Peyer's patch (tissue), 4 donors: ENCODE results near the gene NFIL3. TPM values are rescaled to one million over a fixed set of nuclear protein-coding genes. Genes with fewer than 3 reads are reported as not detected.
A peak's percentile ranks its signal among the peaks of the same experiment; 100 is the strongest.

Experiments used
- DNase-seq, 3 donors: peaks; one replicate each; pipeline ENCODE4 v3.0.0-alpha.2; 2017 to 2019
- H3K27ac ChIP-seq, 4 donors: fragments of 200-600 bp; sonication (generic); one replicate each; pipeline ENCODE4 v1.5.1; 2016 to 2019
- H3K27me3 ChIP-seq, 2 donors: fragments of 200-600 bp; sonication (generic); one replicate each; pipeline ENCODE4 v1.5.1; 2019
- H3K36me3 ChIP-seq, 3 donors: fragments of 200-600 bp; sonication (generic); one replicate each; pipeline ENCODE4 v1.5.1; 2016 to 2019
- H3K4me1 ChIP-seq, 4 donors: fragments of 200-600 bp; sonication (generic); one replicate each; pipeline ENCODE4 v1.5.1; 2016 to 2019
- H3K4me3 ChIP-seq, 4 donors: fragments of 200-600 bp; sonication (generic); 1 replicate in 3 of 4; 2 replicates in 1 of 4; pipeline ENCODE4 v1.5.1; 2016 to 2019; ENCODE audit warnings: mild to moderate bottlenecking in 1 of 4
- H3K9me3 ChIP-seq, 4 donors: fragments of 200-600 bp; sonication (generic); one replicate each; pipeline ENCODE4 v1.5.1; 2016 to 2019; ENCODE audit warnings: mild to moderate bottlenecking in 1 of 4
- CTCF ChIP-seq, 6 experiments: fragments of 450-650 bp in 4 of 6; fragments of 200-600 bp in 2 of 6; sonication (generic) in 1 of 6; IDR thresholded peaks; one replicate each; pipeline ENCODE4 v1.5.1; 2017 to 2019; ENCODE audit warnings: antibody characterized with exemption in 6 of 6, mild to moderate bottlenecking in 3 of 6, moderate library complexity in 1 of 6
- POLR2A ChIP-seq, 2 donors: fragments of 450-650 bp; IDR thresholded peaks; one replicate each; pipeline ENCODE4 v1.5.1; 2017; ENCODE audit warnings: antibody characterized with exemption in 2 of 2, mild to moderate bottlenecking in 2 of 2, moderate library complexity in 2 of 2
- total RNA-seq, 4 donors: library from RNA; depleted of rRNA; stranded (reverse); fragments of >200 nt; gene quantifications; one replicate each; pipeline ENCODE4 v1.1.0, GENCODE V29; 2016

The NFIL3 gene
- total RNA-seq, 4 donors from 2014 or later = 14.0 to 31.4 (median 20.4) TPM

GRCh38 chr9:91359734-91360470 lies 63.7 kb downstream of the NFIL3 start:
- Histone ChIP-seq H3K27me3 (no peaks in the 10 kb centered on the region), H3K9me3 (no peaks in the 10 kb centered on the region), H3K4me1 (peaks cover 0 to 12% (median 0%) of the 10 kb centered on the region in 4 donors), H3K36me3 (peaks cover 0 to 9% (median 0%) of the 10 kb centered on the region in 3 donors), H3K27ac (no peak overlapping the region), H3K4me3 (peak overlapping the region in 2 of 4 donors; percentile 94 to 100)
- DNase-seq = no peak
- no peak for TF ChIP-seq CTCF (IDR thresholded peaks at IDR 0.05)
- TF ChIP-seq POLR2A (IDR thresholded peaks at IDR 0.05) = no peak

- Histone ChIP-seq H3K4me1 (peaks cover 0 to 12% (median 0%) of the 10 kb centered on the region in 4 donors), H3K27ac (no peak overlapping the region), H3K27me3 (no peaks in the 10 kb centered on the region), H3K4me3 (no peak overlapping the region), H3K36me3 (peaks cover 0 to 9% (median 0%) of the 10 kb centered on the region in 3 donors), H3K9me3 (no peaks in the 10 kb centered on the region)
- no peak for TF ChIP-seq CTCF (IDR thresholded peaks at IDR 0.05)
- no peak for TF ChIP-seq POLR2A (IDR thresholded peaks at IDR 0.05)
- DNase-seq = no peak
Measured at GRCh38 chr9:91359083-91359482, 64.5 kb downstream of the NFIL3 start.

Other genes with a start within 250 kb of the NFIL3 start
- 10 to 100 TPM; 37.1 to 59.9 (median 49.7) TPM for gene AUH, start 61.9 kb downstream of the NFIL3 start, total RNA-seq